GM12874 (cell line): ENCODE results near the gene CKLF.

ENCODE experiments used
- TF ChIP-seq, protein P1 (sequence below): IDR thresholded peaks from 2 replicates; pipeline ENCODE4 v1.5.1; 2011; ENCODE audit warnings: low read depth, mild to moderate bottlenecking, control low read depth, low read length, moderate library complexity; ENCODE audit not compliant: insufficient read depth

Gene CKLF

GRCh38 chr16:66594739-66595138 lies 42.4 kb downstream of the CKLF start:
- TF ChIP-seq, protein P1, sequence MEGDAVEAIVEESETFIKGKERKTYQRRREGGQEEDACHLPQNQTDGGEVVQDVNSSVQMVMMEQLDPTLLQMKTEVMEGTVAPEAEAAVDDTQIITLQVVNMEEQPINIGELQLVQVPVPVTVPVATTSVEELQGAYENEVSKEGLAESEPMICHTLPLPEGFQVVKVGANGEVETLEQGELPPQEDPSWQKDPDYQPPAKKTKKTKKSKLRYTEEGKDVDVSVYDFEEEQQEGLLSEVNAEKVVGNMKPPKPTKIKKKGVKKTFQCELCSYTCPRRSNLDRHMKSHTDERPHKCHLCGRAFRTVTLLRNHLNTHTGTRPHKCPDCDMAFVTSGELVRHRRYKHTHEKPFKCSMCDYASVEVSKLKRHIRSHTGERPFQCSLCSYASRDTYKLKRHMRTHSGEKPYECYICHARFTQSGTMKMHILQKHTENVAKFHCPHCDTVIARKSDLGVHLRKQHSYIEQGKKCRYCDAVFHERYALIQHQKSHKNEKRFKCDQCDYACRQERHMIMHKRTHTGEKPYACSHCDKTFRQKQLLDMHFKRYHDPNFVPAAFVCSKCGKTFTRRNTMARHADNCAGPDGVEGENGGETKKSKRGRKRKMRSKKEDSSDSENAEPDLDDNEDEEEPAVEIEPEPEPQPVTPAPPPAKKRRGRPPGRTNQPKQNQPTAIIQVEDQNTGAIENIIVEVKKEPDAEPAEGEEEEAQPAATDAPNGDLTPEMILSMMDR: no peak

DNA sequence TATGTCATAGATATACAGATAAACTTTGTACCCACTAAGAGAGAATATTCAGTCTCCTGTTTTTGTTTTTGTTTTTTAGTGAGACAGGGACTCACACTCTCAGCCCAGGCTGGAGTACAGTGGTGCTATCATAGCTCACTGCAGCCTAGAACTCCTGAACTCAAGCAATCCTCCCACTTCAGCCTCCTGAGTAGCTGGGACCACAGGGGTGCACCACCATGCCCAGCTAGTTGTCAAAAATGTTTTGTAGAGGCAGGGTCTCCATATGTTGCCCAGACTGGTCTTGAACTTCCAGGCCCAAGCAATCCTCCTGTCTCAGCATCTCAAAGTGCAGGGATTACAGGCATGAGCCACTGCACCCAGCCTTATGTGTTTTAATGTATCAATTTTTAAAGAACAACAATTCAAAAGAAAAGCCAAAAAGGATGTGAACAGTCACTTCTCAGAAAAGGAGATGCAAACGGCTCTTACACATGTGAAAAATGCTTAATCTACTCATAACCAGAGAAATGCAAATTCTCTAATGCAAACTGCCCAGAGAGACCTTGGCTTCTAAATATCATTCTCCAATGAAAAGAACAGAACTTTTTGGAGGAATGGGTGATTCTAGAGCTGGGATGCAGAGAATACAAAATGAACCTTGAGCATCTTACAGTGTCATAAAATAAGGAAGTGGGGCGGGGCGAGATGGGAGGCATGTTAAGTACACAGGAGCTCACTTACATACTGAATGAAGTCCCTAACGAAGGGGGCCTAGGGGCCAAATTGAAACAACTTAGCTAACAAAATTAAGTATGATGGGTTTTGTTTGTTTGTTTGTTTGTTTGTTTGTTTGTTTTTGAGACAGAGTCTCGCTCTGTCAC lies 44.8 kb downstream of the CKLF start:
- TF ChIP-seq, protein P1: no peak

DNA sequence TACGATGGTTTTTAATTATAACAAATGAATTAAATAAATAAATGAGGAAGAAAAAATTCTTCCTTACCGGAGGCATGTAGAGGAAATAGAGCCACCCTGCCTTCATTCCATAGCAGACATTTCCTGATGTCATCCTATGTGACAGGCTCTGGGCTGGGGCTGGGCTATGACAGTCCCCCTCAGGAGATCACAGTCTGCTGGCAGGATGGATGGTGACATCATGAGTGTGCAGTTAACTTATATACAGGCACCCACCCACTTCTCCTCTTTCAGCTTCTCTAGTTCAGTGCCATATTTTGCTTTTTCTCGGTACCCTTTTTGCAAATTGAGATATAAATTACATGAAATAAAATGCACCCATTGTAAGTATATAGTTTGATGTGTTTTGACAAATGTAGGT lies 45.7 kb downstream of the CKLF start:
- TF ChIP-seq, protein P1: no peak

DNA sequence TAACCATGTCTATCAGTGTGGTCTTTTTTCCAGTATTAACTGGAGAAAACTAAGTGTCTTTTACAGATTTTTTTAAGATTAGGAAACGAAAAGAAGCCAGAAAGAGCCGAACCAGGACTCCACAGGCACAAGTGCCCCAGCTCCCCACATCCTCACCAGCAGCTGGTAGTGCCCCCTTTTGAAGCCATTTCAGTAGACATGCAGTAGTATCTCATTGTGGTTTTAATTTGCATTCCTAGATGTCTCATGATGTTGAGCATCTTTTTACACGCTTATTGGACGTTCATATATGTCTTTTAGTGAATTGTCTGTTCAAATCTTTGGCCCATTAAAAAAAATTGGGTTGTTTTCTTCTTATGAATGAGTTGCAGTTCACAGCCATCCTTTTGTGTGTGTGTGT lies 47.4 kb downstream of the CKLF start:
- TF ChIP-seq, protein P1: no peak

- TF ChIP-seq, protein P1: no peak
These were observed 48.1 kb downstream of the CKLF start for GRCh38 chr16:66600477-66600876.

DNA sequence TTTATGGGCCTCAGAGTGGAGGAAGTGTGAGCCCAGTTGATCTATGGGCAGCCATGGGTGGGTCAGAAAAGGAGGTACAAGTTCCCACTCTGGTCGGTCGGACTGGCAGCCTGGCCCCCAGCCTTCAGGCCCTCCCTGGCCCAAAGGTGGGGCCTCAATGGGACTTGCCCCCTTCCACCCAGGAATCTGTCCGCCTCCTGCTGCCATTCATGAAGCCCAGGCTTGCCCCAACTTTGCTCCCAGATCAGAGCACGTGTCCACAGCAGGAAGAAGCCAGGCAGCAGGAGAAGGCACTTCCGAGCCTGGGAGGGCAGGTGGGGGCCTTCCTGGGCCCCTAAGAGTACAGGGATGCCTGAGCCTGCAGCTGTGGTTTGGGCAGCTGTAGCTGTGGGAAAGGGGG lies 49.1 kb downstream of the CKLF start:
- TF ChIP-seq, protein P1: no peak

DNA sequence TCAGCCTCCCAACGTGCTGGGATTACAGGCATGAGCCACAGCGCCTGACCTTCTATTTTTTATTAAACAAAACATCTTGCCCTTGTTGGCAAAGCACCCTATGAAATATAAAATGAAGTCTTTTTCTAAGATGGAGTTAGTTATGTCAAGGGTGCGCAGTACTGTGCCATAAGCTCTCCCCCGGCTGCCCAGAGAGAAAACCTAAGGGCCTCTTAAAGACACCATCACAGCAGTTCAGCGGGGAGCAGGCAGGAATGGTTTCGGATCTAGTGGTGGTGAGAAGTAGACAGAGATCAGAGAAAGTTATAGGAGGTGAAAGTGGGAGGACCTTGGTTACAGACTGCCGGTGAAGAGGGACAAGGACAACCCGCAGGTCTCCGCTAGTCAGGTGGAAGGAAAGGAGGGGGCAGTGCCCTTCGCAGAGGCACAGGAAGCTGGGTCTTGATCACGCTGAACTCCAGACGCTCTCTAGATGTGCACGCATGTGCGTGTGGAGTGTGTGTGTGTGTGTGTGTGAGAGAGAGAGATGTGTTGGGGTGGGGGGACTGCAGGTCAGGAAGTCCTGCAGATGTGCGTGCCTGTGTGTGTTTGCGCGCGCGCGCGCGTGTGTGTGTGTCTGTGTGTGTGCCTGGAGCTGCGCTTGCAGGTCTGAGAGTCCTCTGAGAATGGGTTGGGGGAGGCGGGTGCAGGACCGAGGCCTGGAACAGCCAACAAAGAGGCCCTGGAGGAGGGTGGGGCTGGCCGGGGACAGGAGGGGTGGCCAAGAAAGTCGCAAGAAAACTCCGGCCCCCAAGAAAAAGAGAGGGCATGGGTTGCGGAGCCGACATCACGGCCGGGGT lies 51.4 kb downstream of the CKLF start:
- TF ChIP-seq, protein P1: no peak
